ENCODE results near the gene KRT25. TPM values are rescaled to one million over a fixed set of nuclear protein-coding genes. Genes with fewer than 3 reads are reported as not detected.

KRT25 gene
- total and polyA plus RNA-seq, 2 of the 4 experiments (the other 2 are of a cell fraction) = not detected

DNA sequence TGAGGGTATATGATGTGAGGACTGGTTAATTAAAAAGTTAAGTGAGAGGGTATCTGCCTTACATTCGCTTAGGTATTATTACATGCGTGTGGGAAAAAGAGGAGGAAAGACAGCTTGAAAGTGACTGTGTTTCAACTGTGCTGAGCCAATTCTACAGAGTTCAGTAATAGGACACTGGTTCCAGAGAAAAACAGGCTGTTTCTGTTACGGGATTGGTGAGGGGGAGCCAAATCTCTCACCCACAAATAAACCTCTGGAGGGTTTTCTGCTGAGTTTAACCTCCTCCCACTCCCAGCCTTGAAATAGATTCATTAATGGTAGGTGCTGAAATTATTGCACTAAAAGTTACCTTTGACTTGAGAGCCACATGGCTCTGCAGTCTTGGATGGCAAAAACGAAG lies 20.8 kb upstream of the KRT25 start:
- no peaks in the 10 kb centered on the region for H4K20me1 ChIP-seq (ENCODE audit: insufficient read depth, low read length)

More for the DNA sequence above, 20.8 kb upstream of the KRT25 start:
- POLR2A ChIA-PET (ENCODE audit: unreplicated experiment) = no interaction called here
- H3K4me1 ChIP-seq (ENCODE audit: control insufficient read depth, insufficient read depth, low read length) = no peaks in the 10 kb centered on the region
- no peak overlapping the region for H4K91ac ChIP-seq (ENCODE audit: insufficient read depth, low read depth, low read length)
- no peak overlapping the region for H3K9ac ChIP-seq (ENCODE audit: low read depth, low read length)
- DNase-seq (no peak), ATAC-seq (ENCODE audit: low read depth) (no peak)
- 80% methylated on average over 2 of the region's 4 CpGs; no CpG with 5 or more reads in 1 of the 2 experiments for WGBS, 2 experiments (ENCODE audit: extremely low coverage in 2 of 2, insufficient read length in 1 of 2)
- no peak overlapping the region for H2BK15ac ChIP-seq (ENCODE audit: low read depth, low read length)
- H3K14ac ChIP-seq (replicated peaks; ENCODE audit: low read depth, low read length) = no peak overlapping the region
- no TSS peak for BruUV-seq (replicated peaks)
- no peak overlapping the region for H2BK120ac ChIP-seq (ENCODE audit: low read depth, low read length)
- H4K8ac ChIP-seq (ENCODE audit: low read depth in 2 of 2, low read length in 2 of 2) = no peak overlapping the region
- no peak overlapping the region for H3K27ac ChIP-seq (ENCODE audit: insufficient read depth, low read length)
- no peak overlapping the region for H2AK5ac ChIP-seq (ENCODE audit: low read depth, low read length)
- H3K4me3 ChIP-seq (ENCODE audit: insufficient read depth, low read depth, low read length) = no peak overlapping the region
- H3K79me1 ChIP-seq (ENCODE audit: low read depth in 1 of 2, low read length in 2 of 2) = no peaks in the 10 kb centered on the region
- H3K4ac ChIP-seq (ENCODE audit: low read depth, low read length) = no peak overlapping the region
- dilution Hi-C loops (cut with HindIII; ENCODE audit: low sequenced_read_pairs, unreplicated experiment) (no loop called here), in situ Hi-C loops (cut with MboI; ENCODE audit: low sequenced_read_pairs) (loop anchor here (25.0 kb wide), 1 partner anchor 414 kb away; the partner anchor contains the start of gene GJD3), intact Hi-C loops (cut with micrococcal nuclease) (no loop called here)
- H3K23ac ChIP-seq (ENCODE audit: low read depth, low read length) = no peak overlapping the region
- no peaks in the 10 kb centered on the region for H3K9me1 ChIP-seq (ENCODE audit: insufficient read depth, low read length)
- TF ChIP-seq MAFK (IDR thresholded peaks at IDR 0.05; ENCODE audit: low read depth, low read length) (no peak), NFE2L2 (IDR thresholded peaks at IDR 0.05; ENCODE audit: low read depth, low read length) (no peak), SMC3 (IDR thresholded peaks at IDR 0.05; ENCODE audit: low read depth, low read length) (no peak), RAD21 (IDR thresholded peaks at IDR 0.05; ENCODE audit: low read length) (no peak), RCOR1 (IDR thresholded peaks at IDR 0.05; ENCODE audit: insufficient replicate concordance, low read length) (no peak), FOS (IDR thresholded peaks at IDR 0.05; ENCODE audit: low read depth, low read length) (no peak)
- TF ChIP-seq, protein P1, sequence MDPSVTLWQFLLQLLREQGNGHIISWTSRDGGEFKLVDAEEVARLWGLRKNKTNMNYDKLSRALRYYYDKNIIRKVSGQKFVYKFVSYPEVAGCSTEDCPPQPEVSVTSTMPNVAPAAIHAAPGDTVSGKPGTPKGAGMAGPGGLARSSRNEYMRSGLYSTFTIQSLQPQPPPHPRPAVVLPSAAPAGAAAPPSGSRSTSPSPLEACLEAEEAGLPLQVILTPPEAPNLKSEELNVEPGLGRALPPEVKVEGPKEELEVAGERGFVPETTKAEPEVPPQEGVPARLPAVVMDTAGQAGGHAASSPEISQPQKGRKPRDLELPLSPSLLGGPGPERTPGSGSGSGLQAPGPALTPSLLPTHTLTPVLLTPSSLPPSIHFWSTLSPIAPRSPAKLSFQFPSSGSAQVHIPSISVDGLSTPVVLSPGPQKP (IDR thresholded peaks at IDR 0.05; ENCODE audit: borderline replicate concordance, low read depth, low read length) = no peak
- TF ChIP-seq, protein P2, sequence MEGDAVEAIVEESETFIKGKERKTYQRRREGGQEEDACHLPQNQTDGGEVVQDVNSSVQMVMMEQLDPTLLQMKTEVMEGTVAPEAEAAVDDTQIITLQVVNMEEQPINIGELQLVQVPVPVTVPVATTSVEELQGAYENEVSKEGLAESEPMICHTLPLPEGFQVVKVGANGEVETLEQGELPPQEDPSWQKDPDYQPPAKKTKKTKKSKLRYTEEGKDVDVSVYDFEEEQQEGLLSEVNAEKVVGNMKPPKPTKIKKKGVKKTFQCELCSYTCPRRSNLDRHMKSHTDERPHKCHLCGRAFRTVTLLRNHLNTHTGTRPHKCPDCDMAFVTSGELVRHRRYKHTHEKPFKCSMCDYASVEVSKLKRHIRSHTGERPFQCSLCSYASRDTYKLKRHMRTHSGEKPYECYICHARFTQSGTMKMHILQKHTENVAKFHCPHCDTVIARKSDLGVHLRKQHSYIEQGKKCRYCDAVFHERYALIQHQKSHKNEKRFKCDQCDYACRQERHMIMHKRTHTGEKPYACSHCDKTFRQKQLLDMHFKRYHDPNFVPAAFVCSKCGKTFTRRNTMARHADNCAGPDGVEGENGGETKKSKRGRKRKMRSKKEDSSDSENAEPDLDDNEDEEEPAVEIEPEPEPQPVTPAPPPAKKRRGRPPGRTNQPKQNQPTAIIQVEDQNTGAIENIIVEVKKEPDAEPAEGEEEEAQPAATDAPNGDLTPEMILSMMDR (conservative IDR thresholded peaks at IDR 0.05; ENCODE audit: low read depth, low read length) = no peak
- H3K9me3 ChIP-seq (ENCODE audit: control insufficient read depth, insufficient read depth, low read length) = no peaks in the 10 kb centered on the region; the same call in 1 of the 2 replicates
- no peak overlapping the region for H2AFZ ChIP-seq (replicated peaks; ENCODE audit: low read length, poor library complexity)
- no peak overlapping the region for H2AK9ac ChIP-seq (replicated peaks; ENCODE audit: low read depth, low read length, poor library complexity)
- H4K5ac ChIP-seq (ENCODE audit: low read depth, low read length) = no peak overlapping the region
- no peak overlapping the region for H2BK20ac ChIP-seq (ENCODE audit: low read depth, low read length)
- no peaks in the 10 kb centered on the region for H3K36me3 ChIP-seq (ENCODE audit: control insufficient read depth, insufficient read depth, low read length)
- CTCF ChIA-PET = interaction anchor here (0.7 kb wide), 2 partner anchors 75 to 156 kb away, joined by 3 read pairs; no protein-coding TSS in a partner anchor
- H2BK5ac ChIP-seq (ENCODE audit: low read depth, low read length, poor library complexity, severe bottlenecking) = no peak overlapping the region
- no peak overlapping the region for H3K56ac ChIP-seq (ENCODE audit: extremely low read depth, insufficient read depth, low read length)
- no peak overlapping the region for H3K18ac ChIP-seq (ENCODE audit: low read depth, low read length)
- peaks cover 43% of the 10 kb centered on the region for H3K27me3 ChIP-seq (ENCODE audit: control insufficient read depth, insufficient read depth, low read length)
- no peak overlapping the region for H3K4me2 ChIP-seq (ENCODE audit: low read depth, low read length)
